ENCODE results near the gene CAMK2D. TPM values are rescaled to one million over a fixed set of nuclear protein-coding genes. Genes with fewer than 3 reads are reported as not detected.

The CAMK2D gene
- total and polyA plus RNA-seq, 2 donors: 33.8 to 125 TPM

- no peak for DNase-seq (ENCODE audit: extremely low spot score)
- Histone ChIP-seq H3K4me3 (ENCODE audit: low read depth, low read length) (no peak overlapping the region), H3K4me1 (ENCODE audit: insufficient read depth) (no peaks in the 10 kb centered on the region), H3K27ac (ENCODE audit: low read depth) (no peak overlapping the region), H3K36me3 (ENCODE audit: insufficient read depth) (no peaks in the 10 kb centered on the region)
- 71% methylated on average over 4 of the region's 4 CpGs for WGBS
These were observed 84.2 kb downstream of the CAMK2D start for GRCh38 chr4:113677325-113677724.

GRCh38 chr4:113675731-113676697 is 85.5 kb downstream of the CAMK2D start:
- DNase-seq (ENCODE audit: extremely low spot score): no peak
- Histone ChIP-seq H3K4me3 (ENCODE audit: low read depth, low read length) (no peak overlapping the region), H3K27ac (ENCODE audit: low read depth) (no peak overlapping the region), H3K36me3 (ENCODE audit: insufficient read depth) (no peaks in the 10 kb centered on the region), H3K4me1 (ENCODE audit: insufficient read depth) (no peaks in the 10 kb centered on the region)
- 64% methylated on average over 2 of the region's 2 CpGs for WGBS

DNA sequence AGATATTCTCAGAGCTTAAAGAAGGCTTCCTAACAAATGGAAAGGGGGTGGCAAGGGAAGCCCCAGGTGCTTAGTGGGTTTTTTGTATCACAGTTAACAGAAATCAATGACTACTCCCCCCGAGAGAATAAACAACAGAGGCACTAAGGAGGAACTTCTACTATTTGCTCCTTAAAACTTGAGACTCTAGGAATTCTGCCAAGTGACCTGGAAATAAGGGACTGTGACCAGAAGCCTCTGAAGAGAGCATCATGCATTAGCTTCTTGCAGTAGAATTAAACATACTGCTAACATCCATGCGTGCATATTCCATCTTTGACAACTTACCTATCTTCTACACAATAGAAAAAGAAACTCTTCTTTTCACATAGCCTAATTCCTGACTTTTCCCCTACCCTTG is 86.8 kb downstream of the CAMK2D start:
- 63% methylated on average over 2 of the region's 2 CpGs for WGBS
- Histone ChIP-seq H3K4me1 (ENCODE audit: insufficient read depth) (no peaks in the 10 kb centered on the region), H3K36me3 (ENCODE audit: insufficient read depth) (no peaks in the 10 kb centered on the region), H3K4me3 (ENCODE audit: low read depth, low read length) (no peak overlapping the region), H3K27ac (ENCODE audit: low read depth) (no peak overlapping the region)
- DNase-seq (ENCODE audit: extremely low spot score): no peak

- no peaks in the 10 kb centered on the region for H3K4me1 ChIP-seq (ENCODE audit: insufficient read depth)
- no peak for DNase-seq (ENCODE audit: extremely low spot score)
- WGBS: 98% methylated on average over 1 of the region's 1 CpG
- H3K27ac ChIP-seq (ENCODE audit: low read depth): no peak overlapping the region
- no peaks in the 10 kb centered on the region for H3K36me3 ChIP-seq (ENCODE audit: insufficient read depth)
- H3K4me3 ChIP-seq (ENCODE audit: low read depth, low read length): no peak overlapping the region
These were observed 87.3 kb downstream of the CAMK2D start for GRCh38 chr4:113674251-113674650.

DNA sequence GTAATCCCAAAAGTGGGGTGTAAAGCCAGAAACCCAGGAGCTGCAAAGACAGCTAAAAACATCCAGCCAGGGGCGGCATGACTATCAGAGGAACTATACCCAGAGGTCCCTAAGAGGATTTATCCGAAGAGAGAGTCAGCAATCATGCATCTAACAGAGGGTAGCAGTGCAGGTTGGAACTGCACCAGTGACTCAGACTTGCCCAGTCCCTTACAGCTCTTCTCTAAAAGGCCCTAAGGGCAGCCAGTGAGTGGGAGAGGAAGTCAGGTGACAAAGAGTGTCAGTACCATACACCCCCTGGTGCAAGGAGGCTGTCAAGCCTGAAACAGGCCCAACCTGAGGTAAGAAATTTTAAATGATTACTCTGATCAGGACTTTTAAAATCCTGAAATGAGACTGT is 88.1 kb downstream of the CAMK2D start:
- Histone ChIP-seq H3K36me3 (ENCODE audit: insufficient read depth) (no peaks in the 10 kb centered on the region), H3K4me1 (ENCODE audit: insufficient read depth) (no peaks in the 10 kb centered on the region), H3K27ac (ENCODE audit: low read depth) (no peak overlapping the region), H3K4me3 (ENCODE audit: low read depth, low read length) (no peak overlapping the region)
- WGBS: 96% methylated on average over 2 of the region's 2 CpGs
- no peak for DNase-seq (ENCODE audit: extremely low spot score)

- Histone ChIP-seq H3K4me1 (ENCODE audit: insufficient read depth) (no peaks in the 10 kb centered on the region), H3K27ac (ENCODE audit: low read depth) (no peak overlapping the region), H3K4me3 (ENCODE audit: low read depth, low read length) (no peak overlapping the region), H3K36me3 (ENCODE audit: insufficient read depth) (no peaks in the 10 kb centered on the region)
- WGBS: 74% methylated on average over 8 of the region's 8 CpGs
- no peak for DNase-seq (ENCODE audit: extremely low spot score)
These were observed 95.0 kb downstream of the CAMK2D start for GRCh38 chr4:113666386-113667114.

DNA sequence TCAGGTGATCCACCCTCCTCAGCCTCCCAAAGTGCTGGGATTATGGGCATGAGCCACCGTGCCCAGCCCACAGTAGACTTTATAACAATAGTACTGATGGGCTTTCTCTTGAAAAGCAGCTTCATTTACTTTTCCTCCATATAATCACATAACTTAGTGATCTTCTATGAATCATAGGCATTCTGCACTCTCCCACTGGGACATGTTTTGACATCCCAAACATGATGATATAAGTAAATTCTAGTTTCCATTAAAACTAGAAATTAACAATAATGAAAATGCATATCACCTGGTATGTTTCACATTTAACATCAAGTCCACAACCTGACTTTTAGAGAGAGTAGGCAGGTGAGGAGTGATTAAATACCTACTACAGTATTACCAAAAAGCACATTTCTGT is 96.5 kb downstream of the CAMK2D start:
- no peak overlapping the region for H3K27ac ChIP-seq (ENCODE audit: low read depth)
- 83% methylated on average over 1 of the region's 1 CpG for WGBS
- no peak overlapping the region for H3K4me3 ChIP-seq (ENCODE audit: low read depth, low read length)
- H3K4me1 ChIP-seq (ENCODE audit: insufficient read depth): no peaks in the 10 kb centered on the region
- H3K36me3 ChIP-seq (ENCODE audit: insufficient read depth): no peaks in the 10 kb centered on the region
- no peak for DNase-seq (ENCODE audit: extremely low spot score)

GRCh38 chr4:113662581-113662980 is 99.0 kb downstream of the CAMK2D start:
- no peak overlapping the region for H3K27ac ChIP-seq (ENCODE audit: low read depth)
- no peak overlapping the region for H3K4me3 ChIP-seq (ENCODE audit: low read depth, low read length)
- peaks cover 2% of the 10 kb centered on the region for H3K36me3 ChIP-seq (ENCODE audit: insufficient read depth)
- DNase-seq (ENCODE audit: extremely low spot score): no peak
- H3K4me1 ChIP-seq (ENCODE audit: insufficient read depth): no peaks in the 10 kb centered on the region
- 73% methylated on average over 3 of the region's 3 CpGs for WGBS

GRCh38 chr4:113659127-113659526 is 102.4 kb downstream of the CAMK2D start:
- 93% methylated on average over 1 of the region's 1 CpG for WGBS

GRCh38 chr4:113657586-113658233 is 103.8 kb downstream of the CAMK2D start:
- no peak overlapping the region for H3K4me3 ChIP-seq (ENCODE audit: low read depth, low read length)
- H3K4me1 ChIP-seq (ENCODE audit: insufficient read depth): no peaks in the 10 kb centered on the region
- 46% methylated on average over 3 of the region's 3 CpGs for WGBS
- peaks cover 2% of the 10 kb centered on the region for H3K36me3 ChIP-seq (ENCODE audit: insufficient read depth)
- no peak overlapping the region for H3K27ac ChIP-seq (ENCODE audit: low read depth)
- DNase-seq (ENCODE audit: extremely low spot score): no peak

More at GRCh38 chr4:113659127-113659526, 102.4 kb downstream of the CAMK2D start:
- no peak overlapping the region for H3K4me3 ChIP-seq (ENCODE audit: low read depth, low read length)
- H3K4me1 ChIP-seq (ENCODE audit: insufficient read depth): no peaks in the 10 kb centered on the region
- peaks cover 2% of the 10 kb centered on the region for H3K36me3 ChIP-seq (ENCODE audit: insufficient read depth)
- DNase-seq (ENCODE audit: extremely low spot score): no peak
- no peak overlapping the region for H3K27ac ChIP-seq (ENCODE audit: low read depth)

- 92% methylated on average over 3 of the region's 3 CpGs for WGBS
- H3K4me3 ChIP-seq (ENCODE audit: low read depth, low read length): no peak overlapping the region
These were observed 107.7 kb downstream of the CAMK2D start for GRCh38 chr4:113653871-113654270.

GRCh38 chr4:113646442-113646822 is 115.1 kb downstream of the CAMK2D start:
- H3K36me3 ChIP-seq (ENCODE audit: insufficient read depth): no peaks in the 10 kb centered on the region
- WGBS: 72% methylated on average over 2 of the region's 2 CpGs

More at GRCh38 chr4:113653871-113654270, 107.7 kb downstream of the CAMK2D start:
- Histone ChIP-seq H3K27ac (ENCODE audit: low read depth) (no peak overlapping the region), H3K4me1 (ENCODE audit: insufficient read depth) (no peaks in the 10 kb centered on the region), H3K36me3 (ENCODE audit: insufficient read depth) (peaks cover 2% of the 10 kb centered on the region)
- no peak for DNase-seq (ENCODE audit: extremely low spot score)

GRCh38 chr4:113645771-113646441 is 115.6 kb downstream of the CAMK2D start:
- Histone ChIP-seq H3K36me3 (ENCODE audit: insufficient read depth) (no peaks in the 10 kb centered on the region), H3K27ac (ENCODE audit: low read depth) (no peak overlapping the region), H3K4me3 (ENCODE audit: low read depth, low read length) (no peak overlapping the region), H3K4me1 (ENCODE audit: insufficient read depth) (peaks cover 3% of the 10 kb centered on the region)
- 57% methylated on average over 5 of the region's 5 CpGs for WGBS
- DNase-seq (ENCODE audit: extremely low spot score): peak; percentile 18

More at GRCh38 chr4:113646442-113646822, 115.1 kb downstream of the CAMK2D start:
- DNase-seq (ENCODE audit: extremely low spot score): no peak
- Histone ChIP-seq H3K4me3 (ENCODE audit: low read depth, low read length) (no peak overlapping the region), H3K27ac (ENCODE audit: low read depth) (no peak overlapping the region), H3K4me1 (ENCODE audit: insufficient read depth) (peaks cover 3% of the 10 kb centered on the region)
